Glomerular endothelial cell (primary cell): ENCODE measurements around the gene LAMA3. TPM values are rescaled to one million over a fixed set of nuclear protein-coding genes. Genes with fewer than 3 reads are reported as not detected.

Experiments used
- DNase-seq: peaks from one replicate; pipeline ENCODE4 v3.0.0-alpha.2; 2011; ENCODE audit warnings: low read depth, low spot score; ENCODE audit errors: extremely low read depth
- total RNA-seq: library from RNA; depleted of rRNA; stranded (reverse); fragments of >200 nt; gene quantifications from 2 replicates; pipeline ENCODE4 v1.2.3, GENCODE V29; 2015

Gene LAMA3
- total RNA-seq, 1 donor from 2014 or later, result 1.9 TPM

DNA sequence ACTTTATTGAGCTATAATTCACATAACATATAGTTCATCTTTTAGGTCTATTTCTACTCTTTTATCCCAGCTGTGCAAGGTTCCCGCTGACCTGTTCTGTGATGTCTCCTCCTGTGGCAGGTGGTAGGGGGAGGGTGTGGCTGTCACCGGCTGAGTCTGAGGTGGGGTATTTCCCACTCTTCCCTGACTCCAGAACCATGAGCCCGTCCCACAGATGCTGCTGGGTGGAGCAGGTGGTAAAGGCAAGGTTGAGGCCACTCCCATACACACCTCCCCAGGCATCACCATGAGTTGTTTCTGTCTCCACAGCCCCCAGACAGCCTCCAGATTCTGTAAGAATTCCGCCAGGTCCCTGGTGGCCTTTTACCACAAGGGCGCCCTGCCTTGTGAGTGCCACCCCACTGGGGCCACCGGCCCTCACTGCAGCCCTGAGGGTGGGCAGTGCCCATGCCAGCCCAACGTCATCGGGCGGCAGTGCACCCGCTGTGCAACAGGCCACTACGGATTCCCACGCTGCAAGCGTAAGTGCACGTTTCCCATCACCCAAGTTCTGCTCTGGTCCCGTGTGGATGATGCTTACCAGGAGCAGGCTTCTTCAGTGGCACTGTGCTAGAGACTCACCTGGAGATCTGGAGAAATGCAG lies 156.9 kb downstream of the LAMA3 start:
- DNase-seq, result no peak

DNA sequence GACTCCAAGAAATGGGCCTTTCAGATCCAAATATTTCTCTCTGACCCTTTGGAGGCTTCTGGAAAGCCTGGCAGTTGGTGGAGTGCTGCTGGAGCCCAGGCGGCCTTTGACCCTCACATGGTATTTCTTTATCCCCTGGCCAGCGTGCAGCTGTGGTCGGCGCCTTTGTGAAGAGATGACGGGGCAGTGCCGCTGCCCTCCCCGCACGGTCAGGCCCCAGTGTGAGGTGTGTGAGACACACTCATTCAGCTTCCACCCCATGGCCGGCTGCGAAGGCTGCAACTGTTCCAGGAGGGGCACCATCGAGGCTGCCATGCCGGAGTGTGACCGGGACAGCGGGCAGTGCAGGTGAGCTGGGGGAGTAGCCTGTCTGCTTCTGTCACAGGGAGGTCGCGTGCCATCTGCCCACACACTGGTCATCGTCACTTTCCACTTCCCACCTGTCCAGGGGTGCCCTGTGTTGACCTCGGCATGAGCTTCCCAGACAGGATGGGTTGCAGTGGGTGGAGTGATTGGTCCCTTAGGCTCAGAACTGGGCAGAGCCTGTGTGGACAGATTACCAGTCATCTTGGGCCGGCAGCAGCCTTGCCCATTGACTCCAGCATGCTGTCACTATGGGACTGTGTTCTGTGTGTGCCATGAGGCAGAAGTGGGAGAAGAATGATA lies 158.2 kb downstream of the LAMA3 start:
- no peak for DNase-seq

GRCh38 chr18:23849141-23849540 lies 159.9 kb downstream of the LAMA3 start:
- DNase-seq, result no peak

DNA sequence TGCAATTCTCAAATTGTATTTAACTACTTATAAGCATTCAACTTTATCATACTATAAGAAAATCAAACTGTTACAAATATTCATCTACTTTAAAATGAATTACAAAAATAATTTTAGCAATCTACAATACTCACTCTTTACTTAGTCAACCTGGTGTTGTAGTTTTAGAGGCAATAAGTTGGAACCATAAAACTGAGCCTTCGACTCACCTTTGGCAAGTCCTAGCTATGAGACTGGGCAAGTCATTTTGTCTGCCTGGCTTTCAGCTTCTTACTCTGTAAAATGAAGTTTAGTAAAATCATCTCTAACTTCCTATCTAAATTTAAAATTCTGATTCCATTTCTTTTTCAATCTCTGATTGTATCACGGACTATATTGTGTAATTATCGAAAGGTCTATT lies 161.0 kb downstream of the LAMA3 start:
- DNase-seq, result no peak

GRCh38 chr18:23851470-23852002 lies 162.3 kb downstream of the LAMA3 start:
- DNase-seq, result no peak

- no peak for DNase-seq
These were observed 163.2 kb downstream of the LAMA3 start for GRCh38 chr18:23852236-23853045.

- no peak for DNase-seq
These were observed 164.4 kb downstream of the LAMA3 start for GRCh38 chr18:23853448-23854195.

DNA sequence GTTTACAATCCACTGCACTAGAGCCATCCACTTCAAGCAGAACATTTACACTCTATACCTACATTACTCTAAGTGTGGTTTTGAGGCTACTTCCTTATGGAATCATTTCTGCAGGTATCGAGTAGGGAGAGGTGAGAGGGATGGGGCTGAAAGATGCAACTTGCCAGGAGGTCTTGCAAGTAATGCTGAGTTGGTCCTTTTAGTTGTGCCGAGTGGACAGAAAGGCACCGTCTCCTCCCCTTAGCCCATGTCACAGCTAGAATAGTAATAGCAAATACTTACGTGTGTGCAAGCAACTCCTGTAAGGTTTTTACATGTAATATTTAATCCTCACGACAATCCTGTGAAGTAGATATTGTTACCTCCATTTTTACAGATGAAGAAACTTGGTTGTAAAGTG lies 166.5 kb downstream of the LAMA3 start:
- no peak for DNase-seq

GRCh38 chr18:23856466-23857163 lies 167.4 kb downstream of the LAMA3 start:
- no peak for DNase-seq

- DNase-seq, result no peak
These were observed 167.9 kb downstream of the LAMA3 start for GRCh38 chr18:23857164-23857552.

GRCh38 chr18:23857756-23858155 lies 168.5 kb downstream of the LAMA3 start:
- DNase-seq, result no peak

GRCh38 chr18:23859466-23860336 lies 170.4 kb downstream of the LAMA3 start:
- no peak for DNase-seq

DNA sequence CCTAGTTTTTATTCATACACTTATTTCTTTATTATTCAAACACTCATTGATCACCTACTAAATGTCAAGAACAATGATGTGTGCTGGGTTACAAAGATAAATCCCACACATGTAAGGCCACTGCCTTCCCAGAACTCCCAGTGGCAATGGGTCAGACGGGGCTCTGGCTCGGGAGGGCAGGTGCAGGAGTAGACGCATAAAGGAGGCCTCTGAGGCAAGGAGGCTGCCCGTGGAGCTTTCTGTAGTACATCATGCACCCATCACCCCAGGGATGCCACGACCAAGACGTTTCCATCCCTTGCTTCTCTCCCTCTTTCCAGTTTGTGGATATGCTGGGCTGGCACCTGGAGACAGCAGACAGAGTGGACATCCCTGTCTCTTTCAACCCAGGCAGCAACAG lies 172.1 kb downstream of the LAMA3 start:
- DNase-seq, result no peak

GRCh38 chr18:23861805-23862470 lies 172.7 kb downstream of the LAMA3 start:
- no peak for DNase-seq

GRCh38 chr18:23864624-23865023 lies 175.4 kb downstream of the LAMA3 start:
- no peak for DNase-seq

- no peak for DNase-seq
These were observed 177.8 kb downstream of the LAMA3 start for GRCh38 chr18:23867006-23867405.

- DNase-seq, result no peak
These were observed 179.0 kb downstream of the LAMA3 start for GRCh38 chr18:23868136-23868785.

GRCh38 chr18:23870676-23871380 lies 181.6 kb downstream of the LAMA3 start:
- DNase-seq, result no peak
